Epithelial cell of esophagus (primary cell): ENCODE measurements around the gene BTBD7.

Experiments used
- DNase-seq: peaks from one replicate; pipeline ENCODE4 v3.0.0; 2010; ENCODE audit warnings: low read depth
- H3K4me3 ChIP-seq: 2 replicates; pipeline ENCODE4 v1.5.1; 2011; ENCODE audit warnings: mild to moderate bottlenecking, low read length, control low read depth
- CTCF ChIP-seq: IDR thresholded peaks from 2 replicates; pipeline ENCODE4 v1.5.1; 2011; ENCODE audit warnings: low read depth, mild to moderate bottlenecking, low read length, control low read depth, inconsistent platforms; ENCODE audit not compliant: insufficient read depth; ENCODE audit errors: missing control alignments

BTBD7 gene

DNA sequence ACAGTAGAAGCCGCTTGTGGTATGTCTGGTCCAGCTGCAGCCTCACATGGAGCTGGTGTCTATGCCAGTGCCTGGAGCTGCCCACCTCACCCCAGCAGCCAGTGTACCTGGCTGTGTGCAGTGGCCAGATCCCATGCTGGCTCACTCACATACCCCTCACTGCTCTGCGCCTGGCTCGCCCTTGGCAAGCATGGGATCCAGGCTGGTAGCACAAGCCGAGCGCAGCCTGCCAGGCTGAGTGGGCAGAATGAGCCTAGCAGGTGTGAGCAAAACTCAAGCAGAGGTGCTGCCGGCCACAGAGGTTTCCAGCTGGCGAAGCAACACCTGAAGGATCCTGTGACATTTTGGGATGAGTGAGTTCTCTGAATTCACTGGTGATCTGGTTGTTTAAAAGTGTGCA, 5.0 kb upstream of the BTBD7 start:
- no peak for TF ChIP-seq CTCF
- no peak for DNase-seq
- no peak overlapping the region for H3K4me3 ChIP-seq

GRCh38 chr14:93337143-93337753, 4.4 kb upstream of the BTBD7 start:
- DNase-seq, result no peak
- TF ChIP-seq CTCF, result no peak

DNA sequence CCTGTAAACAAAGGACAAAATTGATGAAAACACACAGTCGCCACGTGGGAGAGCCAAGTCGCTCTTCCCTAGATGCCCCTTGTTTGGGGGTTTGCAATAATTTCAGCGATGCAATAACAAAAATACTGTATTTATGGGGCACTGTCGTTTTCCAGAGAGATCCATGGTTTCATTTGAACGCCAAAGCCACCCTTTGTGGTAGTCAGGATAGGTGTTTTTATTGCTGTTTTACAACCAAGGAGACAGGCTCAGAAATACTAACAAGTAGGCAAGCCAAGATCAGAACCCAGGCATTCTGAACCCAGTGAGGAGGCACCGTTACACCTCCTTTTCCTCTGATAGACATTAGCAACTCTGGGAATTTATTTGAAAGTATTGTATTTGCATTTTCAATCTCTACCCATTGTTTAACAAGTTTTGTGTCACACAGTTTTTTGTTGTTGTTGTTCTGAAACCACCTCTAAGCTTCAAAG, 831 bp upstream of the BTBD7 start:
- DNase-seq, result no peak
- no peak for TF ChIP-seq CTCF
- peak overlapping the region; percentile 80 for H3K4me3 ChIP-seq

More at GRCh38 chr14:93337143-93337753, 4.4 kb upstream of the BTBD7 start:
- H3K4me3 ChIP-seq, result no peak overlapping the region

GRCh38 chr14:93332397-93332852, 411 bp downstream of the BTBD7 start:
- peak; percentile 68 for DNase-seq
- peak overlapping the region; percentile 77 for H3K4me3 ChIP-seq
- no peak for TF ChIP-seq CTCF

GRCh38 chr14:93331728-93332396, 974 bp downstream of the BTBD7 start:
- peak overlapping the region; percentile 77 for H3K4me3 ChIP-seq
- no peak for TF ChIP-seq CTCF
- DNase-seq, result no peak

DNA sequence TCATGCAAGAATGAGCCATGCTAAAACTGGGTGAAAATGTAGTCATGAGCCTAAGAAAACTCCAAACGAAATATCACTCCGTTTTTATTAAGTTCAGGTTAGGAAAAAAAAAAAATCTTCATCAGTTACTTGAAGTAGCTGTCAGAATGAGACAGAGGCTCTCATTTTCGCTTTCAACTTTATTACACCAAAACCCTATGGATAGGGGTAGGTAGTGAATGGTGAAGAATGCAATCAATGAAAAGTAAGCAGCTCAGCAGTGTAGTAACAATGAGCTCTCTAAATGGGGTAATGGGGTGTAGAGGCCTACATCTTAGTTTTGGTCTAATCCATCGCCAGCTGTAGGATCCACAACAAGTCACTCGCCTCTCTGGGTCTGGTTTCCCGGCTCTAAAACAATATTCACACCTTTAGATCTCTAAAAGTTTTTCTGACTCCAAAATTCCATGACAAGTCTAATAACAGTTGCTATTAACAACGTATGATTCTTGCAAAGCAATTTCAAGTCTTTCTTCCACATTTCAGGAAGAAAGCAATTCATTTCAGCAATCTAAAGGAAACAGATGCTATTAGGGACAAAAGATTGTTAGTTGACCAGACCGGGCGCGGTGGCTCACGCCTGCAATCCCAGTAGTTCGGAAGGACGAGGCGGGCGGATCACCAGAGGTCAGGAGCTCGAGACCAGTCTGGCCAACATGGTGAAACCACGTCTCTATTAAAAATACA, 1.7 kb downstream of the BTBD7 start:
- peak overlapping the region; percentile 77 for H3K4me3 ChIP-seq
- no peak for TF ChIP-seq CTCF
- no peak for DNase-seq

DNA sequence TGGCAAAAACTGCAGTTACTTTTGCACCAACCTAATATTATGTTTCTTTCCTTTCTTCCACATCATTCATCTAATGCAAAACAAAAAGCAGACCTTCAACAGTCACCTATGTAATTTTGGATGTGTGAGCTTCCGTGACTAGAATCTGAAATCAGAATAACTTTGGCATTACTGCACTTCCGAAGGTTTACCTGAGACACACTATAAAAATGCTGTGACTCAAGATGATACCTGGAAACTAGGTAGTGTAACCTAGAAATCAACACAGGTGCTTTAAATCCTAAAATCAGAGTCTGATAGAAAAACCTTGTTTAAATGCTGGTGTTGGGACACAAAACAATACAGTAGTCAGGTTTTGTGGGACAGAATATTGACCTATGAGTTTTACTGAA, 2.2 kb downstream of the BTBD7 start:
- peak; percentile 80 for DNase-seq
- H3K4me3 ChIP-seq, result no peak overlapping the region
- no peak for TF ChIP-seq CTCF
